HG03342 (cell line): ENCODE measurements around the gene AMY1A.
"Not testable (repeated sequence)": the region's sequence is repeated elsewhere in the genome, so short reads cannot be mapped to it uniquely, and the experiment has no call there.

ENCODE experiments used
- ATAC-seq: cut with Tn5 transposase; IDR thresholded peaks from one replicate; pipeline ENCODE4 v1.9.1; 2021; ENCODE audit warnings: mild to moderate bottlenecking, moderate library complexity; ENCODE audit not compliant: unreplicated experiment

Gene AMY1A

DNA sequence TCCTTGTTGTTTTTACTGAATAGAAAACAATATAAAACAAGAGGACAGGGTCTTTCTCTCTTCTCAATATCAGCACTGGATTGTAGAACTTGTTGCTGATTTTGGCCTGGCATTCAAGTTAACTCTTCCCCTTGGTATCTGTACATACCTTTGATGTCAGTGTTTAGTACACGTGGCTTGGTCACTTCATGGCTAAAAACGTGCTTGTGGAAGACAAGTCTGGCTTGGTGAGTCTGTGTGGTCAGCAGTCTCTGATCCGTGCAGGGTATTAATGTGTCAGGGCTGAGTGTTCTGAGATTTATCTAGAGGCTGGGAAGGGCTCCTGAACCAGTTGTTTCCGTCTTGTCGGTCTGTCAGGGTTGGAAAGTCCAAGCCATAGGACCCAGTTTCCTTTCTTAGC is at the start of gene AMY1A:
AMY1A (plus strand) TSS at position 301 of the 400 bp plus-strand sequence. CDS start 571 bp downstream, outside the sequence.
- not testable (repeated sequence) for ATAC-seq

DNA sequence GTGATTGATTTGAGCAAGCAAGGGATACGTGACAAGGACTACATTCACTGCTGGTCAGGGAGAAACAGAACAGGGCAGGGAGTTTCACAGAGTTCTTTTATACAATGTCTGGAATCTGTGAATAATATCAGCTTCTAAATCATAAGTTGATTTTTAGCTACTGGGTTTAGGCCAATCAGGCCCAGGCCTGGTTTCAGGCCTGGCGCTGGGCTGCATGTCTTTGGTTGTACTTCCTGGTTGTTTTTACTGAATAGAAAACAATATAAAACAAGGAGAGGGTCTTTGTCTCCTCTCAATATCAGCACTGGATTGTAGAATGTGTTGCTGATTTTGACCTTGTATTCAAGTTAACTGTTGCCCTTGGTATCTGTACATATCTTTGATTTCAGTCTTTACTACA is 39.2 kb upstream of the AMY1A start:
- no peak for ATAC-seq

- not testable (repeated sequence) for ATAC-seq
Observed at GRCh38 chr1:103616994-103617477, 38.5 kb upstream of the AMY1A start, which contains the start of gene AMY2A. AMY2A (plus strand) TSS chr1:103617427; CDS start chr1:103617441, 14 bp downstream.

- not testable (repeated sequence) for ATAC-seq
Observed at GRCh38 chr1:103627436-103627835, 28.1 kb upstream of the AMY1A start.

DNA sequence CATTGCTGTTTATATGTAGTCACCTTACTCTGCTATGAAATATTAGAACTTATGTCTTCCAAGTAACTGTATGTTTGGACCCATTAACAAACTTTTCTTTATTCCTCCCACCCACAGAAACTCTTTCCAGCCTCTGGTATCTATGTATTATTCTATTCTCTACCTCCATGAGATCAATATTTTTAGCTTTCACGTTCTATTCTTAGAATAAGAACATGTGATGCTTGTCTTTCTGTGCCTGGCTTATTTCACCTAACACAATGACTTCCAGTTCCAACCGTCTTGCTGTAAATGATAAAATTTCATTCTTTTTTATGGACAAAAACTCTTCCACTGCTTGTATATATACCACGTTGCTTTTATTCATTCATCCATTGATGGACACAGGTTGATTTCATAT is 14.4 kb upstream of the AMY1A start:
- ATAC-seq: not testable (repeated sequence)

DNA sequence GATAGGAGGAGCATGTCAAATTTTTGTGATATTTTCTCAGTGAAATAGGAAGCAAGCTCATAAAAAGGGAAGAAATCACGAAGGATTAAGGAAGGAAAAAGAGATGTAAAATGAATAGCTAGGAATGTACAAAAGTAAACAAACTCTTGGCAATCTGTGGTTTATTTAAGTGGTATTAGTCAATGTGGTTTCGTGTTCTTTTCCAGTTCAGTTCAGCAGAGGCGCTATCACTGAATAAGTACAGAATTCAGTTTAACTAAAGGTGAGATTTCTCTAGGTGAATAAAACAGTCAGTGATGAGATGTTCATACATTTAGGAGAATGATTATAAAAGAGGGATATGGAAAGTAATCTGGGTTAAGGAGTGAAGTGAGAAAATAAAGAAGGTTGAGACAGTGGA is 11.7 kb upstream of the AMY1A start:
- ATAC-seq: not testable (repeated sequence)

GRCh38 chr1:103650305-103650704 is 5.3 kb upstream of the AMY1A start:
- not testable (repeated sequence) for ATAC-seq

DNA sequence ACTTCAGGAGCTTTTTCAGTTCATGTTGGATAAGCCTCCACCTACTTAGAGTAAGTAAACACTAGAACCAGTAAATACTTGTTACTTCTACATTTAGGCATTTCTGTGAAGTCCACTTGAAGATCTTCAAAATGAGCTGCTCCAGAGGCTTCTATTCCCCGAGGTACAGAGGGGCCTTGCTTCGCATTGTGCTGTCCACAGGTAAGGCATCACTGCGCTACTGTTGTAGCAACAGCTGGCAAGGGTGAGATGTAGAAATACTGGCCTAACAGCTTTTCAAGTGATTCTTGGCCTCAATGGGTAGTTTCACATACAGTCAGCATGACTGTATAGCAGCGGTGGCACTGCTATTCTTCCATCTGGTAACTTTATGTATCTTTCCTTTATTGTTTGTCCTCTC is 4.7 kb upstream of the AMY1A start:
- ATAC-seq: not testable (repeated sequence)

DNA sequence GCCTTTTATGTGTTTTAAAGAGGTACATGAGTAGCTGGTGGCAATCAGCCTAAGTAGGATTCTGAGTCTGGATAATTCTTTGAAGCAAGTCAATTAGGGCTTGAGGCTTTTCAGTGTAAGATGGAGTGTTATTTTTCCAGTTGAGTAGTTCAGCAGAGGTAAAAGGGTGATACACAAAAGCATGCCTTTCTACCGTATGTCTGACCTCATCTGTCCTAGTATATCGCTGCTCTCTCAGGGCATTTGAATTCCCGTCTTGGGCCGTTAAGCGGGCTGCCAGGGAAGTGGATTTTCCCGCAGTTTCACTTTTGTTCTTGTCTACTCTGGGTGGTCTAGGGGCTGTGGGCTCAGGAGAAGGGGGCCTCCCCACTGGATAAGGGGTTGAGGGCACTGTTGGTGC is 1.4 kb upstream of the AMY1A start:
- ATAC-seq: not testable (repeated sequence)

DNA sequence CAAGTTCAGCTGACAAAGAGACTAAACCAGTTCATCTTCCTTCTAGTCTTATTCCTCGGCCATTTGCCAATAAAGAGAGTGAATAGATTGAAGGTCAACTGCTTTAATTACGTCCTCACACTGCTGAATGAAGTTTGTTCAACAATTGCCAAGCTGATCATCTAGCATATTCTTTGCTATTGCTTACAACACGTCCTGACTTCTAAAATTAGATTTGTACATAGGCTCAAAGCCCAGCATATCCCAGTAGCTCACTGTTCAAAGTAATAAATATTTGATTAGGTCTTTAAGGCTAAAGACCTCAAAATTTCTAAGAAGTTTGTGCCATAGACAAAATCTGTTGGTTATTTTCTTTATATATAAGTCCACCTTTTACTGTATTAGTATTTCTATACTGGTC is 20.8 kb downstream of the AMY1A start:
- ATAC-seq: not testable (repeated sequence)

DNA sequence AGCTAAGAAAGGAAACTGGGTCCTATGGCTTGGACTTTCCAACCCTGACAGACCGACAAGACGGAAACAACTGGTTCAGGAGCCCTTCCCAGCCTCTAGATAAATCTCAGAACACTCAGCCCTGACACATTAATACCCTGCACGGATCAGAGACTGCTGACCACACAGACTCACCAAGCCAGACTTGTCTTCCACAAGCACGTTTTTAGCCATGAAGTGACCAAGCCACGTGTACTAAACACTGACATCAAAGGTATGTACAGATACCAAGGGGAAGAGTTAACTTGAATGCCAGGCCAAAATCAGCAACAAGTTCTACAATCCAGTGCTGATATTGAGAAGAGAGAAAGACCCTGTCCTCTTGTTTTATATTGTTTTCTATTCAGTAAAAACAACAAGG is 40.5 kb downstream of the AMY1A start, which contains the start of gene AMY1B:
AMY1B (minus strand) TSS at position 101 of the 400 bp plus-strand sequence. CDS start 571 bp downstream, outside the sequence.
- ATAC-seq: not testable (repeated sequence)

GRCh38 chr1:103697430-103697829 is 41.9 kb downstream of the AMY1A start:
- ATAC-seq: not testable (repeated sequence)

- ATAC-seq: not testable (repeated sequence)
Observed at GRCh38 chr1:103700669-103701068, 45.1 kb downstream of the AMY1A start.

GRCh38 chr1:103701256-103701655 is 45.7 kb downstream of the AMY1A start:
- ATAC-seq: not testable (repeated sequence)

DNA sequence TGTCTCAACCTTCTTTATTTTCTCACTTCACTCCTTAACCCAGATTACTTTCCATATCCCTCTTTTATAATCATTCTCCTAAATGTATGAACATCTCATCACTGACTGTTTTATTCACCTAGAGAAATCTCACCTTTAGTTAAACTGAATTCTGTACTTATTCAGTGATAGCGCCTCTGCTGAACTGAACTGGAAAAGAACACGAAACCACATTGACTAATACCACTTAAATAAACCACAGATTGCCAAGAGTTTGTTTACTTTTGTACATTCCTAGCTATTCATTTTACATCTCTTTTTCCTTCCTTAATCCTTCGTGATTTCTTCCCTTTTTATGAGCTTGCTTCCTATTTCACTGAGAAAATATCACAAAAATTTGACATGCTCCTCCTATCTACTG is 52.1 kb downstream of the AMY1A start:
- not testable (repeated sequence) for ATAC-seq

DNA sequence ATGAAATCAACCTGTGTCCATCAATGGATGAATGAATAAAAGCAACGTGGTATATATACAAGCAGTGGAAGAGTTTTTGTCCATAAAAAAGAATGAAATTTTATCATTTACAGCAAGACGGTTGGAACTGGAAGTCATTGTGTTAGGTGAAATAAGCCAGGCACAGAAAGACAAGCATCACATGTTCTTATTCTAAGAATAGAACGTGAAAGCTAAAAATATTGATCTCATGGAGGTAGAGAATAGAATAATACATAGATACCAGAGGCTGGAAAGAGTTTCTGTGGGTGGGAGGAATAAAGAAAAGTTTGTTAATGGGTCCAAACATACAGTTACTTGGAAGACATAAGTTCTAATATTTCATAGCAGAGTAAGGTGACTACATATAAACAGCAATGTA is 54.8 kb downstream of the AMY1A start:
- ATAC-seq: not testable (repeated sequence)
